GM12878 (cell line): ENCODE results near the gene GMDS. TPM values are rescaled to one million over a fixed set of nuclear protein-coding genes. Genes with fewer than 3 reads are reported as not detected.

Source experiments
- ATAC-seq: fragments of 200-7000 bp; cut with Tn5 transposase; 3 replicates; pipeline ENCODE4 v1.9.1; 2020; ENCODE audit warnings: mild to moderate bottlenecking, moderate library complexity
- BruUV-seq: library from RNA; stranded (reverse); fragments of 400-500 nt; replicated peaks from 2 replicates; lab custom pipeline; 2021; lab: Mats Ljungman, UMichigan
- CTCF ChIA-PET: fragments of 300-600 bp; sonication (Branson Sonifier 250); formaldehyde crosslinking; extraction: SDS; loops from one replicate; lab custom pipeline; 2021; ENCODE audit warnings: inconsistent platforms; lab: Yijun Ruan, JAX
- POLR2A ChIA-PET: fragments of 350-600 bp; formaldehyde crosslinking; extraction: SDS; loops from one replicate; lab custom pipeline; 2021; ENCODE audit warnings: inconsistent platforms; lab: Charles Lee
- RAD21 ChIA-PET: fragments of 300-600 bp; sonication (Branson Sonifier 250); formaldehyde crosslinking; loops from one replicate; lab custom pipeline; 2023; ENCODE audit warnings: antibody characterized with exemption; ENCODE audit not compliant: unreplicated experiment; lab: Charles Lee
- SMC1A ChIA-PET: fragments of 300-600 bp; sonication (Branson Sonifier 250); formaldehyde crosslinking; loops from one replicate; lab custom pipeline; 2023; ENCODE audit not compliant: unreplicated experiment, uncharacterized antibody; lab: Charles Lee
- DNase-seq: peaks from one replicate; pipeline ENCODE4 v3.0.0-alpha.2; 2011; ENCODE audit warnings: low read depth, low spot score
- FAIRE-seq: peaks from 3 replicates; lab custom pipeline; 2011; peaks lifted over from hg19 to GRCh38; lab: Jason Lieb, UNC
- H2AFZ ChIP-seq: 2 replicates; pipeline ENCODE4 v1.6.0; 2011; ENCODE audit warnings: low read depth, low read length, control low read depth; ENCODE audit not compliant: control insufficient read depth
- H3K27ac ChIP-seq: 2 replicates; pipeline ENCODE4 v1.5.1; 2011; ENCODE audit warnings: control low read depth; ENCODE audit not compliant: control insufficient read depth, insufficient read depth
- H3K27me3 ChIP-seq, 2 experiments: replicated peaks in 1 of 2; 2 replicates each; pipeline versions ENCODE4 v1.6.0 to v1.6.1; 2011; ENCODE audit warnings: low read length in 1 of 2; ENCODE audit not compliant: control insufficient read depth in 2 of 2, insufficient read depth in 2 of 2
- H3K36me3 ChIP-seq, 2 experiments: 2 replicates each; pipeline ENCODE4 v1.5.1; 2011; ENCODE audit warnings: low read length in 1 of 2; ENCODE audit not compliant: control insufficient read depth in 2 of 2, insufficient read depth in 2 of 2
- H3K4me1 ChIP-seq: 2 replicates; pipeline ENCODE4 v1.6.1; 2011; ENCODE audit warnings: mild to moderate bottlenecking, low read length, moderate library complexity, mixed read lengths; ENCODE audit not compliant: control insufficient read depth, insufficient read depth
- H3K4me2 ChIP-seq: 2 replicates; pipeline ENCODE4 v1.6.0; 2011; ENCODE audit warnings: control low read depth; ENCODE audit not compliant: control insufficient read depth, insufficient read depth
- H3K4me3 ChIP-seq: fragments of 200-600 bp; sonication (generic); 2 replicates; pipeline ENCODE4 v1.5.1; 2016
- H3K79me2 ChIP-seq: 2 replicates; pipeline ENCODE4 v1.6.0; 2011; ENCODE audit warnings: low read length; ENCODE audit not compliant: control insufficient read depth, insufficient read depth
- H3K9ac ChIP-seq: 2 replicates; pipeline ENCODE4 v1.8.0; 2011; ENCODE audit warnings: low read length, control low read depth, mixed read lengths; ENCODE audit not compliant: control insufficient read depth, insufficient read depth
- H3K9me3 ChIP-seq: replicated peaks from 3 replicates; pipeline ENCODE4 v1.5.1; 2011; ENCODE audit warnings: mild to moderate bottlenecking, low read length; ENCODE audit not compliant: control insufficient read depth, insufficient read depth
- H4K20me1 ChIP-seq: 2 replicates; pipeline ENCODE4 v1.6.0; 2011; ENCODE audit not compliant: control insufficient read depth, insufficient read depth
- BCL3 ChIP-seq: IDR thresholded peaks from 2 replicates; pipeline ENCODE4 v1.6.1; 2011; ENCODE audit warnings: borderline replicate concordance, low read depth, mild to moderate bottlenecking, moderate library complexity, low read length; ENCODE audit not compliant: insufficient read depth, poor library complexity, severe bottlenecking
- CBFB ChIP-seq: IDR thresholded peaks from 2 replicates; pipeline ENCODE4 v1.6.1; 2016; ENCODE audit warnings: antibody characterized with exemption, low read depth
- CBX5 ChIP-seq: sonication (generic); IDR thresholded peaks from 2 replicates; pipeline ENCODE4 v1.6.1; 2016; ENCODE audit warnings: low read depth, moderate library complexity, mild to moderate bottlenecking, inconsistent platforms
- CREB1 ChIP-seq: IDR thresholded peaks from 2 replicates; pipeline ENCODE4 v1.6.1; 2012; ENCODE audit warnings: low read depth, mild to moderate bottlenecking, inconsistent platforms
- FOXK2 ChIP-seq: fragments of 450-650 bp; IDR thresholded peaks from 2 replicates; pipeline ENCODE4 v1.6.1; 2017; ENCODE audit warnings: mild to moderate bottlenecking, moderate library complexity
- HDGF ChIP-seq: fragments of 450-650 bp; IDR thresholded peaks from 2 replicates; pipeline ENCODE4 v1.6.1; 2016; ENCODE audit warnings: antibody characterized with exemption
- KLF5 ChIP-seq: fragments of 450-650 bp; IDR thresholded peaks from 2 replicates; pipeline ENCODE4 v1.6.1; 2014; ENCODE audit warnings: mild to moderate bottlenecking; ENCODE audit not compliant: partially characterized antibody
- MYB ChIP-seq: fragments of 150-350 bp; IDR thresholded peaks from 2 replicates; pipeline ENCODE4 v1.6.1; 2014; ENCODE audit warnings: mild to moderate bottlenecking, low read depth, low read length, borderline replicate concordance
- NFYB ChIP-seq: IDR thresholded peaks from 2 replicates; pipeline ENCODE4 v1.6.1; 2011; ENCODE audit warnings: low read depth, mild to moderate bottlenecking, low read length, improper control_type of control experiment, moderate library complexity; ENCODE audit not compliant: insufficient read depth
- RAD51 ChIP-seq: fragments of 450-650 bp; IDR thresholded peaks from 2 replicates; pipeline ENCODE4 v1.6.1; 2016; ENCODE audit warnings: moderate library complexity, mild to moderate bottlenecking, inconsistent platforms
- REST ChIP-seq: IDR thresholded peaks from 2 replicates; pipeline ENCODE4 v1.6.1; 2012; ENCODE audit warnings: mild to moderate bottlenecking, low read depth, low read length
- RUNX3 ChIP-seq: IDR thresholded peaks from 2 replicates; pipeline ENCODE4 v1.6.1; 2012; ENCODE audit warnings: low read length, inconsistent platforms
- SMARCA5 ChIP-seq: fragments of 450-650 bp; IDR thresholded peaks from 2 replicates; pipeline ENCODE4 v1.6.1; 2017; ENCODE audit warnings: mild to moderate bottlenecking
- SRF ChIP-seq, 2 experiments: IDR thresholded peaks; 2 replicates each; pipeline ENCODE4 v1.6.1; 2011; ENCODE audit warnings: low read depth in 2 of 2, low read length in 2 of 2, mild to moderate bottlenecking in 1 of 2, moderate library complexity in 1 of 2
- TARDBP ChIP-seq: IDR thresholded peaks from 2 replicates; pipeline ENCODE4 v1.6.1; 2016; ENCODE audit warnings: borderline replicate concordance
- WGBS: methylation state at CpG from one replicate; pipeline ENCODE4 v1.1.6; 2016; ENCODE audit warnings: low lambda C conversion rate; ENCODE audit not compliant: insufficient replicate concordance, insufficient coverage; ENCODE audit errors: missing lambda C conversion rate; 5-methylcytosine and 5-hydroxymethylcytosine counted together
- in situ Hi-C: fragments of 300-500 bp; cut with MboI; formaldehyde crosslinking; loops from 9 replicates; pipeline ENCODE4 v1.14.3; 2018; ENCODE audit warnings: mixed read lengths
- intact Hi-C: fragments of 100-400 bp; cut with micrococcal nuclease; formaldehyde crosslinking; loops from one replicate; pipeline ENCODE4 v1.14.2; 2022; ENCODE audit not compliant: unreplicated experiment
- polyA plus RNA-seq, 11 experiments: library from polyadenylated mRNA; depleted of rRNA in 4 of 11; unstranded in 6 of 11; stranded (reverse) in 5 of 11; fragments of >200 nt; fragmentation: Nextera tagmentation in 4 of 11; fragmentation: Illumina TruSeq in 1 of 11; extraction: Ambion mirVana in 4 of 11; extraction: Trizol in 1 of 11; gene quantifications; 1 replicate in 1 of 11; 2 replicates in 10 of 11; pipeline versions ENCODE4 v1.2.1 to v1.2.3, GENCODE V29; 2011 to 2016; ENCODE audit warnings: inconsistent platforms in 2 of 11, missing spikeins in 2 of 11, low read depth in 1 of 11
- total RNA-seq, 4 experiments: library from RNA; depleted of rRNA in 3 of 4; stranded (reverse); fragments of >200 nt in 3 of 4; fragmentation: Illumina TruSeq in 1 of 4; extraction: Trizol in 1 of 4; gene quantifications; 2 replicates each; pipeline versions ENCODE4 v1.2.1 to v1.2.3, GENCODE V29; 2013 to 2021

Gene GMDS
- total and polyA plus RNA-seq, 10 of the 15 experiments (the other 5 are each of a cell fraction or from before 2014, with no cell fraction given), result 0.61 to 53.8 (median 29.3) TPM

GRCh38 chr6:1925743-1926430, 319.5 kb downstream of the GMDS start:
- H3K27ac ChIP-seq, result no peak overlapping the region
- SMC1A ChIA-PET, result no interaction called here

GRCh38 chr6:1923449-1923848, 322.0 kb downstream of the GMDS start:
- Histone ChIP-seq H3K27ac (no peak overlapping the region), H3K9ac (no peak overlapping the region), H2AFZ (no peak overlapping the region), H3K27me3 (no peaks in the 10 kb centered on the region), H3K36me3 (no peaks in the 10 kb centered on the region), H3K4me2 (no peak overlapping the region), H3K79me2 (no peaks in the 10 kb centered on the region), H3K4me3 (no peak overlapping the region), H4K20me1 (no peaks in the 10 kb centered on the region), H3K4me1 (no peaks in the 10 kb centered on the region), H3K9me3 (no peaks in the 10 kb centered on the region)
- ChIA-PET CTCF (no interaction called here), SMC1A (no interaction called here), RAD21 (no interaction called here), POLR2A (no interaction called here)
- intact Hi-C loops, result no loop called here
- no peak for ATAC-seq
- 96% methylated on average over 14 of the region's 14 CpGs for WGBS
- in situ Hi-C loops, result no loop called here
- no TSS peak for BruUV-seq
- no peak for FAIRE-seq
- DNase-seq, result no peak
- TF ChIP-seq CBFB (no peak), FOXK2 (no peak), RUNX3 (no peak), CBX5 (no peak), TARDBP (no peak), SRF (IDR thresholded peaks at IDR 0.05; ENCODE audit: low read depth in 2 of 2, low read length in 2 of 2) (no peak), BCL3 (no peak), RAD51 (no peak), HDGF (no peak), MYB (no peak), SMARCA5 (no peak), REST (no peak)

More at GRCh38 chr6:1925743-1926430, 319.5 kb downstream of the GMDS start:
- H4K20me1 ChIP-seq, result no peaks in the 10 kb centered on the region
- H3K79me2 ChIP-seq, result no peaks in the 10 kb centered on the region
- no peak for ATAC-seq
- no peaks in the 10 kb centered on the region for H3K36me3 ChIP-seq
- H3K4me1 ChIP-seq, result no peaks in the 10 kb centered on the region
- BruUV-seq, result no TSS peak
- TF ChIP-seq NFYB (no peak), SRF (IDR thresholded peaks at IDR 0.05; ENCODE audit: low read depth in 2 of 2, low read length in 2 of 2) (no peak), KLF5 (no peak), CREB1 (no peak)
- TF ChIP-seq, all 136 proteins: peak for 0
- Histone ChIP-seq H3K9me3 (no peaks in the 10 kb centered on the region), H3K27me3 (no peaks in the 10 kb centered on the region), H3K9ac (no peak overlapping the region), H2AFZ (no peak overlapping the region), H3K4me3 (no peak overlapping the region), H3K4me2 (no peak overlapping the region)
- ChIA-PET RAD21 (no interaction called here), CTCF (no interaction called here), POLR2A (interaction anchor here (0.5 kb wide), 1 partner anchor 287 kb away, joined by 5 read pairs; no protein-coding TSS in a partner anchor)
- in situ Hi-C loops (no loop called here), intact Hi-C loops (no loop called here)
- WGBS, result 67% methylated on average over 9 of the region's 10 CpGs
- FAIRE-seq (no peak), DNase-seq (no peak)
